ENCODE results near the gene XRN2.

DNA sequence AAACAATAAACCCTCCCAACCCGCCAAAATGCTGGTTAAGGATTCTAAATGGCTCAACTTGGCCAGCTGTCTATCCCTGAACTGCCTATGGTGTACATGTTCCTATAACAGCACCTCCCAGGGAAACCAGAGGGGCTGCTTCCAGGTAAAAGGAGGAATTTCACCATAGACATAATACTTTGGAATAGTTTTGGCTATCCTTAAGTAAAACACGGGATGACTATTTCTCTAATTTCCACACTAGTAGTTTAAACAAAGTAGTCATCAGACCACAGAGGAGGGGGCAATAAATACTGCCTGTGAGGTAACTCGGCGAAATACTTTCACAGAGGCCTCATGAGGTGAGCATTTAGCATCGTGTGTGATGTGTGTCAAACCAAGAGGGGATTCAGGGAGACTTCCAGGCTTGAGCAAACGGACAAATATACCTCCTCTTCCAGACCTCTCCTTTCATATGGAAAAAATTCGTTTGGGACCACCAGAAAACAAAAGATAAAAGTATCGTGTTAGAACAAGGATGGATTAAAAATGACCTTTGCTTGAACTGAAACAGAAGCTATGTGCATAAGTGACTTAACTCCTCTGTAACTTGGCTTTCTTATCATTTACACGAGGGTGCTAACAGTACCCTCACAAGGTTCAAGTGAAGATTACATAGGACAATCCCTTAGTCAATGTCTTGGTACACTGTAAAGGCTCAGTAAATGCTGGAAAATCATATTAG, 1.0 kb upstream of the XRN2 start:
- TF ChIP-seq, protein P1, sequence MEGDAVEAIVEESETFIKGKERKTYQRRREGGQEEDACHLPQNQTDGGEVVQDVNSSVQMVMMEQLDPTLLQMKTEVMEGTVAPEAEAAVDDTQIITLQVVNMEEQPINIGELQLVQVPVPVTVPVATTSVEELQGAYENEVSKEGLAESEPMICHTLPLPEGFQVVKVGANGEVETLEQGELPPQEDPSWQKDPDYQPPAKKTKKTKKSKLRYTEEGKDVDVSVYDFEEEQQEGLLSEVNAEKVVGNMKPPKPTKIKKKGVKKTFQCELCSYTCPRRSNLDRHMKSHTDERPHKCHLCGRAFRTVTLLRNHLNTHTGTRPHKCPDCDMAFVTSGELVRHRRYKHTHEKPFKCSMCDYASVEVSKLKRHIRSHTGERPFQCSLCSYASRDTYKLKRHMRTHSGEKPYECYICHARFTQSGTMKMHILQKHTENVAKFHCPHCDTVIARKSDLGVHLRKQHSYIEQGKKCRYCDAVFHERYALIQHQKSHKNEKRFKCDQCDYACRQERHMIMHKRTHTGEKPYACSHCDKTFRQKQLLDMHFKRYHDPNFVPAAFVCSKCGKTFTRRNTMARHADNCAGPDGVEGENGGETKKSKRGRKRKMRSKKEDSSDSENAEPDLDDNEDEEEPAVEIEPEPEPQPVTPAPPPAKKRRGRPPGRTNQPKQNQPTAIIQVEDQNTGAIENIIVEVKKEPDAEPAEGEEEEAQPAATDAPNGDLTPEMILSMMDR (IDR thresholded peaks at IDR 0.05), result no peak
- TF ChIP-seq POLR2A (IDR thresholded peaks at IDR 0.05), result no peak

Measured in adrenal gland (tissue), 5 donors.